ENCODE measurements around the gene YAP1.

DNA sequence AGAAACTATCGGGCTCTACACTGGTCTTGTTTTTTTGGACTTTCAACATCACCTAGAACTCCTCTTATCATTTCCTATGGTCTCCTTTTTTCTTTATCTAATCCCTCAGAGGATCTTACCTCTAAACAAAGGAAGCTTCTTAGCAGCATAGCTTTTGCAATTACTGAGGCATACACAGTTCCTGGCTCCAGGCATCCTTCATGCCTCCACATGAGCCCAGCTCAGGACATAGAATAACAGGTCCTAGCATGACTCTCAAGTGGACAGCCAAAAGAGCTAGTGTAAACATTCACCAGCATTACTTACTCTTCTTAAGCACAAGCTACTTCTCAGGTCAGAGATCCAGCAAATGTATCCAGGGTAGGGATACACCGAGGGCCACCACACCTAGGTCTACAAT is 45.9 kb upstream of the YAP1 start:
- TF ChIP-seq, protein P1, sequence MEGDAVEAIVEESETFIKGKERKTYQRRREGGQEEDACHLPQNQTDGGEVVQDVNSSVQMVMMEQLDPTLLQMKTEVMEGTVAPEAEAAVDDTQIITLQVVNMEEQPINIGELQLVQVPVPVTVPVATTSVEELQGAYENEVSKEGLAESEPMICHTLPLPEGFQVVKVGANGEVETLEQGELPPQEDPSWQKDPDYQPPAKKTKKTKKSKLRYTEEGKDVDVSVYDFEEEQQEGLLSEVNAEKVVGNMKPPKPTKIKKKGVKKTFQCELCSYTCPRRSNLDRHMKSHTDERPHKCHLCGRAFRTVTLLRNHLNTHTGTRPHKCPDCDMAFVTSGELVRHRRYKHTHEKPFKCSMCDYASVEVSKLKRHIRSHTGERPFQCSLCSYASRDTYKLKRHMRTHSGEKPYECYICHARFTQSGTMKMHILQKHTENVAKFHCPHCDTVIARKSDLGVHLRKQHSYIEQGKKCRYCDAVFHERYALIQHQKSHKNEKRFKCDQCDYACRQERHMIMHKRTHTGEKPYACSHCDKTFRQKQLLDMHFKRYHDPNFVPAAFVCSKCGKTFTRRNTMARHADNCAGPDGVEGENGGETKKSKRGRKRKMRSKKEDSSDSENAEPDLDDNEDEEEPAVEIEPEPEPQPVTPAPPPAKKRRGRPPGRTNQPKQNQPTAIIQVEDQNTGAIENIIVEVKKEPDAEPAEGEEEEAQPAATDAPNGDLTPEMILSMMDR (conservative IDR thresholded peaks at IDR 0.05), result no peak
- no peak for TF ChIP-seq ZFX (IDR thresholded peaks at IDR 0.05)

All from C4-2B (cell line).